Daoy (cell line): ENCODE results near the gene DCUN1D2. TPM values are rescaled to one million over a fixed set of nuclear protein-coding genes. Genes with fewer than 3 reads are reported as not detected.
"Not testable (repeated sequence)": the region's sequence is repeated elsewhere in the genome, so short reads cannot be mapped to it uniquely, and the experiment has no call there.

Experiments used
- DNase-seq: peaks from one replicate; pipeline ENCODE4 v3.0.0-alpha.2; 2015; ENCODE audit warnings: low read depth
- total RNA-seq: library from RNA; depleted of rRNA; stranded (reverse); fragments of >200 nt; shearing (Covaris generic); gene quantifications from 2 replicates; pipeline ENCODE4 v1.2.3, GENCODE V29; 2014

The DCUN1D2 gene
- total RNA-seq, 1 experiment from 2014 or later: 8.2 TPM

DNA sequence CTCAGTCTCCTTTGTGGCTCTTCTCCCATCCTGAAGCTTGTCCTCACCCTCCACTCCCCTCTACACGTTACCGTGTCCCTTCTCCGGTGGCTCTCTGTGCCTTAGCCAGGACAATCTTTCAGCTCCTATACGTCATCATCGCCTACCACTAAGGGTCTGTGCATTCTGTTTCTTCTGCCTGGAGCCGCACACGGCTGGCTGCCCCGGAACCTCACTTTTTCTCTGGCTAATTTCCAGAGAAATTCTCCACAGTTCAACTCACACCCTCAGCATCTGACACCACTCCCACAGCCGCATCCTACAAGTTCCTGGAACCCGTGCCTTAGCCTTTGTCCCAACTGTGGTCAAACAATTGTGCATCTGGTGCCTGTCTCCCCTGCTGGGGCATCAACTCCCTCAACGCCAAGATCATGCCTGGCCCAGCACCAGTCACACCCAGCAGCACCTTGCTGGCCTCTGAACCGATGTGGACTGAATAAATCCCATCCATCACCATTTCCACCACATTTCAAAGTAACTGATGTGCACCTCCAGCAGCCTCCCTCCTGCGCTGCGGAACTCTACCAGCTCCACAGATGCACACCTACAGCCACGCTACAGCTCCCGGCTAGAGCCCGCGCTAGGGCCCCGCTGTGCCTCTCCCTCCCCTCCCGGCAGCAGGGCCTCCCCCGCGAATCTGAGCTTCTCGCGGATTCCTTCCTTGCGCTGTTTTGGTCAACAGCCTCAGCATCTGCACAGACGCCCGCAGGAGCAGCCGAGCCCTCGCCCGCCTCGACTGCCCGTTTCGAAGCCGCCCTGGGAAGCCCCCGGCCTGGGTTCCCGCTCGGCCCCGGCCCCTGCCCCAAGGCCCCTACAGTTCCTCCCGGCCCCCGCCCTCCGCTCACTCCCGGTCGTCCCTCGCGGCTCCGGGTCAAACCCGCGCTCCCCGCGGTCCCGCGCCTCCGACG lies 689 bp downstream of the DCUN1D2 start:
- peak; percentile 23 for DNase-seq

DNA sequence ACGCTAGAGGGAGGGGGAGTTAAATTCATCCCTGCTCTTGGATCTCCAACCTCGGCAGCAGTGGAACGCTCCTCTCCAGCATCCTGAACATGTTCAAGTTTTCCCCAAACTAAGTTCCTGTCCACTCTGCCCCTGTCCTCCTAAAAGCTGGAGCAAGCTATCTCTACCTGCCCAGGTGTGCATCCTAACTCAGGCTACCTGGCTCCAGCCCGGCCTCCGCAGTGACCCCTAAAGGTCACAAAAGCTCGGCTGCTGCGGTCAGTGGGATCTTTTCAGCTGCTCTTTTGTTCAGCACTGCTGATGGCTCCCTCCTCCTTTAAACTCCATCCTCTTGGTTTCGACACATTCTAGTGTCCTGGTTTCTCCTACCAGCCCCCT lies 1.4 kb downstream of the DCUN1D2 start:
- DNase-seq: no peak

DNA sequence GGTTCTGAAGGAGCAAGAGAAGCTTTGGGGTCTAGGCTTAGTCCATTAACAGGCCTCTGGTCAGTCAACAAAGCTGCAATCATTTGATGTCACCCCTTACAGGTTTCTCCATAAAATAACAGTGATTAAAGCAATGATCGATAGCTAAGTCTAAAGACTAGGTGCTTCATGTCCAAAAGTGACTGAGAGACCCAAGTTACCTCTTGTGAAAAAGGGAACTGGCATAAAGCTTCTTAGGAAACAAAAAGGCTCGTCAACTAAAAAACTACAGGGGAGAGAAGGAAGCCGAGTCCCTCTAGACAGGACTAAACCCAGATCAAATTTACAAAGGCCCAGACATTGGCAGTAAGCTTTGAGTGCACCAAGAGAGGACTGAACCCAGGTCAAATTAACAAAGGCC lies 2.2 kb downstream of the DCUN1D2 start:
- DNase-seq: no peak

- no peak for DNase-seq
Observed at GRCh38 chr13:113486698-113487097, 3.8 kb downstream of the DCUN1D2 start.

- no peak for DNase-seq
Observed at GRCh38 chr13:113485545-113485944, 5.0 kb downstream of the DCUN1D2 start.

DNA sequence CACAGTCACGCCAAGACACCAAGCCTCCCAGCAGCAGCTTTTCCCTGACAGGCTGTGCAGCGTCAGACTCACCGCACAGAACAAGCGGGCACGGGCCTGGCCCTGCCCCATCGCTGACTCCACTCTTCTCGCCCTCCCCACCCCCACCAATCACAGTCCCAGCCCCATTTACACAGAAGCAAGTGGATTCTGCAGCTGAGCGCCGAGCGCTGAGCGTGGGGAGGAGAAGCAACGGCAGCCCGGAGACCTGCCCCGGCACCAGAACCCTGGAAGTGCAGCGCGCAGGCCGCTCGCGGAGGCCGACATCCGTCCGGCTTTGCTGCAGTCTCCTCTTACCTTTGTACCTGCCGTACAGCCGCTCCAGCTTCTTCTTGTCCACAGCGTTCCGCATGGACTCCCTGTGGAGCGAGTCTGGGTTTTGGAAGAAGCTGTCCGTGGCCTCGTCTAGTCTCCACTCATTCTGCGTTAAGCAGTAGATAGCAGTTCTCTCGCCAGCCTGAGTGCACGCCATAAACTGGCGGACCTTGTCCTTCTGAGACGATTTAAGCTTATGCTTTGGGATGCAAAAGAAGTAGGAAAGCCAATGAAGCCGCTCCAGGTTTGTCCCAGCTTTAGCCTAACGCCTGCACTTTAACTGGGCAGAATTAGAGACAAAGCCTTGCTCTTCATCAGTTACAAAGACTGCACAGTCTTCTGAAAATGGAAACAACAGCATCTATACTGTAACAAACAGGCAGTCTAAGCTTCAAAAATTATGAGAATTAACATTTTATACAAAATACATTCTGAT lies 6.8 kb downstream of the DCUN1D2 start:
- no peak for DNase-seq

DNA sequence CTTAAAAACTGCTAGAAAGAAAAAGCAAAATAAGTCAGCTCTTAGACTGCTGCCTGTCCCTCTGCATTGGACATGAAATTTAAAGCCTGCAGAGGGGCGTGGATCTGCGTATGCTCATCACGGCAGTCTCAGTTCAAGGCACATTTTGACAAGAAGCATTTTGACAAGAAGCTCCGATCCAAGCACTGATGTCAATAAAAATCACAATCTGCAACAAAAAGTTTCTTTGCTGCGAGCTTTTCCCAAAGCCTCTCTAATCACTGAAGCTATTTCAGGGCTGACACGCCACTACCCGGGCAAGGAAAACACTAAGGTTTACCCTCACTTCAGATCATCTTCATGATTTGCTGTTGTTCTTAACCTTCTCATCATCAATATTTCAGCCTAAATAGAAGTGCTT lies 7.4 kb downstream of the DCUN1D2 start:
- DNase-seq: no peak

GRCh38 chr13:113479179-113479578 lies 11.3 kb downstream of the DCUN1D2 start:
- no peak for DNase-seq

GRCh38 chr13:113477724-113478123 lies 12.8 kb downstream of the DCUN1D2 start:
- DNase-seq: no peak

DNA sequence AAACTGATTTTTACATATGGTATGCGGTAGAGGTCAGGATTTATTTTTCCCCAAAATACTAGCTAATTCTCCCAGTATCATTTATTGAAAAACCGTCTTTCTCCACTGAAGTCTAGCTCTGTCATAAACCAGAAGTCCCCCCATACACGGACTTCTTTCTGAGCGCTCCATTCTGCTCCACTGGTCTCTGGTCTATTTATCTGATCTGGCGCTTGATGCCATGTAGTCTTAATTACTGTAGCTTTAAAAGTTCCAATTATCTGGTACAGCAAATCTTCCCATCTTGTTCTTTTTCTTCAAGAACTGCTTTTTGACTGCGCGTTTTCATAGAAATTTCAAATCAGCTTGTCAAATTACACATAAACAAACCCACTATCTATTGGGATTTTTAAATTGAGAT lies 13.7 kb downstream of the DCUN1D2 start:
- DNase-seq: no peak

- no peak for DNase-seq
Observed at GRCh38 chr13:113475911-113476310, 14.6 kb downstream of the DCUN1D2 start.

DNA sequence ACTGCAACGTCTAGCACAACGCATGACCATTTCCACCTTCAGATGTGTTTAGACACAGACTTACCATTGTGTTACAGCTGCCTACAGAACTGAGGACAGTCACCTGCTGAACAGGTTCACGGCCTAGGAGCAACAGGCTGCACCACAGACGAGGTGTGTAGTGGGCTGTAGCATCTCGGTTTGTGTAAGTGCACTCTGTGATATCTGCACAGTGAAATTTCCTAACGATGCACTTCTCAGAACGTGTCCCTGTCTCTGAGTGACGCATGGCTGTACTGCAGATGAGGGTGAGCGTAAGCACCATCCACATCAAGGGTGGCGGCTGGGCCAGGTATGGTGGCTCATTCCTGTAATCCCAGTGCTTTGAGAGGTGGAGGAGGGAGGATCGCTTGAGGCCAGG lies 15.2 kb downstream of the DCUN1D2 start:
- DNase-seq: no peak

DNA sequence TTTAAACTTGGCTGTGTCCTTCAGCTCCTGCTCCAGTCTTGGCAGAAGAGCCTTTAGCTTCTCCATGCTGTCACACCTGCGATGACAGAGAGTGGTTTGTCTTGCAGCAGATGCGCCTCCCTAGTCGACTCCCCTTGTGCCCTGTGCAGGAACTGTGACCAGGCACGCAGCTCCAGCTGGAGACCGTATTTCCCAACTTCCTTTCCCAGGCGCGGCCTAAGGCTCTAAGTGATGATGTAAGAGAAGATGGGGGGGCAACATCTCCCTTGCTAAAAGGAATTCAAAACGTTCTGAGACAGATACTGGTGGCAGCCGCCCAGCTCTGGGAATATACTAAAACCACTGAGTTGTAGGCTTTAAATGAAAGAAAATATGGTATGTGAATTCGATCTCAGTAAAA lies 16.3 kb downstream of the DCUN1D2 start:
- no peak for DNase-seq

GRCh38 chr13:113472355-113473025 lies 18.0 kb downstream of the DCUN1D2 start:
- DNase-seq: no peak

- DNase-seq: no peak
Observed at GRCh38 chr13:113471844-113472243, 18.7 kb downstream of the DCUN1D2 start.

- not testable (repeated sequence) for DNase-seq
Observed at GRCh38 chr13:113470635-113471163, 19.8 kb downstream of the DCUN1D2 start.

GRCh38 chr13:113470073-113470472 lies 20.4 kb downstream of the DCUN1D2 start:
- DNase-seq: no peak

DNA sequence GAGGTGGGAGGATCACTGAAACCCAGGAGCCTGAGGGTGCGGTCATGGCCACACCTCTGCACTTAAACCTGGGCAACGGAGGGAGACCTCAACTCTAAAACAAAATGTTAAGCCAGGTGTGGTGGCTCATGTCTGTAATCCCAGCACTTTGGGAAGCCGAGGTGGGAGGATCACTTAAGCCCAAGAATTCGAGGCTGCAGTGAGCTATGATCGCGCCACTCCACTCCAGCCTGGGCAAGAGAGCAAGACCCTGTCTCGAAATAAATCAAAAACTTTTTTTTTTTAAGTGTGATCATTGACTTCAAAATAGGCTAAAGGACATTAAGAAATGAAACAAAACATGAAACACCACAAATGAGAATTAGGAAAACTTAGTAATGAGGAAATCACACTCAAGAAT lies 20.9 kb downstream of the DCUN1D2 start:
- DNase-seq: no peak

GRCh38 chr13:113468472-113469201 lies 21.9 kb downstream of the DCUN1D2 start:
- no peak for DNase-seq

DNA sequence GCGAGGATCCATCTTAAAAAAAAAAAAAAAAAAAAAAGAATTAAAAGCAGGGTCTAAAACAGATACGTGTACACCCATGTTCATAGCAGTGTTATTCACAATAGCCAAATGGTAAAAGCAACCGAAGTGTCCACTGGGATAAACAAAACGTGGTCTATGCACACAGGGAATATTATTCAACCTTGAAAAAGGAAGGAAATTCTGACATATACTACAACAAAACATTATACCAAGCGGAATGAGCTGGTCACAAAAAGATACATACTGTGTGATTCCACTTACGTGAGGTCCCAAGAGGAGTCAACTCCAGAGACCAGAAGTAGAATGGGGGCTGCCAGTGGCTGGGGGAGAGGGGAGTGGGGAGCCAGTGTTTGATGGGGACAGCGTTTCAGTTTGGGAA lies 22.5 kb downstream of the DCUN1D2 start:
- no peak for DNase-seq

DNA sequence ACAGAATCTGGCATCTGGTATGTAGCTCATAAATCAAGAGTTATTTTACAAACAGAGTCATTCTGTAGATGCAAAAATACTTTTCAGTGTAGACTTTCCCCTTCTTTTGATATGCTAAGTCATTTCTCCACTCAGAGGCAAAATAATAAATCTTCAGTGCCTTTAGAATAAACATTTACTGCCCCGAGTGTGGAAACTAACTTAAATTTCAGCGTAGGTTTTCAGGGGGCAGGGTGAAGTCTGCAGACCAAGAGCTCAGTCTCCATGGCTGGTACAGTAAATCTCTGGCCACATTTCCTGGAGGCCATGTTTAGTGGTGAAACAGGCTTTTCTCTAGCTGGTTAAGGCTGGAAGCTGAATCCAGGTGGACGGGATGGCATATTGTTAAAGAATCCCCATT lies 24.1 kb downstream of the DCUN1D2 start:
- no peak for DNase-seq
